Immature natural killer cell (primary cell): ENCODE data around the gene SMARCC1. TPM values are rescaled to one million over a fixed set of nuclear protein-coding genes. Genes with fewer than 3 reads are reported as not detected.
A peak's percentile ranks its signal among the peaks of the same experiment; 100 is the strongest.

ENCODE experiments used
- DNase-seq, 3 donors: peaks; one replicate each; pipeline ENCODE4 v3.0.0; 2022; ENCODE audit warnings: mixed read lengths in 1 of 3
- H3K27ac Mint-ChIP-seq, 6 donors: one replicate each; pipeline ENCODE4 v1.8.0; 2020; ENCODE audit warnings: mixed read lengths in 6 of 6, mild to moderate bottlenecking in 5 of 6, inconsistent platforms in 4 of 6, moderate library complexity in 3 of 6
- H3K27me3 Mint-ChIP-seq, 3 donors: one replicate each; pipeline ENCODE4 v1.8.0; 2020 to 2021; ENCODE audit warnings: low read depth in 3 of 3, mild to moderate bottlenecking in 3 of 3, mixed read lengths in 3 of 3, moderate library complexity in 3 of 3, inconsistent platforms in 1 of 3
- H3K36me3 Mint-ChIP-seq, 3 donors: one replicate each; pipeline ENCODE4 v1.8.0; 2020; ENCODE audit warnings: mixed read lengths in 3 of 3, inconsistent platforms in 2 of 3, mild to moderate bottlenecking in 2 of 3
- H3K4me1 Mint-ChIP-seq, 2 donors: one replicate each; pipeline ENCODE4 v1.8.0; 2020; ENCODE audit warnings: inconsistent platforms in 2 of 2, mild to moderate bottlenecking in 2 of 2, mixed read lengths in 2 of 2, moderate library complexity in 1 of 2
- H3K4me3 Mint-ChIP-seq, 5 donors: one replicate each; pipeline ENCODE4 v1.8.0; 2020; ENCODE audit warnings: mild to moderate bottlenecking in 5 of 5, mixed read lengths in 5 of 5, inconsistent platforms in 3 of 5, moderate library complexity in 3 of 5
- H3K9me3 Mint-ChIP-seq, 6 donors: one replicate each; pipeline ENCODE4 v1.8.0; 2020; ENCODE audit warnings: mild to moderate bottlenecking in 6 of 6, mixed read lengths in 6 of 6, inconsistent platforms in 4 of 6, moderate library complexity in 3 of 6
- polyA plus RNA-seq, 3 donors: library from polyadenylated mRNA; unstranded; fragments of 300-500 nt; fragmentation: Illumina TruSeq; gene quantifications; one replicate each; pipeline ENCODE4 v1.2.3, GENCODE V29; 2021

Gene SMARCC1
- polyA plus RNA-seq, 3 donors from 2014 or later = 28.4 to 85.4 (median 54.3) TPM

DNA sequence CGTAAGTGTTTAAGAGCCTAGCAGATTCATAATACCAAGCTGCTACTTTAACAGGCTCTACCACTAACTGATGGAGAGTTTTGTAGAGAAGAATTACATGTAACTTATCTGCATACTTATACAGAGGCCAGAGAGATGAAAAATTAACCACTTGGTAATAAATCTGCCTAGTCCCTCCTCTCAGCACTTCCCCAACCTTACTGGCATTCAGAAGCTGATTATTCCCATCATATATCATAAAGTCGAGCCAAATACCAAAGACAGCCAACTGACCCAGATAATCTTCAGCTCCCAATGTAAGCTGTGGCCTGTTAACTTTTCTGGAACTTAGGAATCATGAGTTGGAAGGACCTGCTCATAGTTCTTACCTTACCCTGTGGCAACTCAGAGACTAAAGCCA is 177.5 kb downstream of the SMARCC1 start:
- Mint-ChIP-seq H3K4me3 (no peak overlapping the region), H3K27ac (no peak overlapping the region), H3K9me3 (no peaks in the 10 kb centered on the region), H3K36me3 (peaks cover 11 to 18% (median 13%) of the 10 kb centered on the region in 3 donors), H3K27me3 (peaks cover 0 to 4% (median 2%) of the 10 kb centered on the region in 3 donors), H3K4me1 (peaks cover 0 to 17% of the 10 kb centered on the region in 2 donors)
- no peak for DNase-seq

DNA sequence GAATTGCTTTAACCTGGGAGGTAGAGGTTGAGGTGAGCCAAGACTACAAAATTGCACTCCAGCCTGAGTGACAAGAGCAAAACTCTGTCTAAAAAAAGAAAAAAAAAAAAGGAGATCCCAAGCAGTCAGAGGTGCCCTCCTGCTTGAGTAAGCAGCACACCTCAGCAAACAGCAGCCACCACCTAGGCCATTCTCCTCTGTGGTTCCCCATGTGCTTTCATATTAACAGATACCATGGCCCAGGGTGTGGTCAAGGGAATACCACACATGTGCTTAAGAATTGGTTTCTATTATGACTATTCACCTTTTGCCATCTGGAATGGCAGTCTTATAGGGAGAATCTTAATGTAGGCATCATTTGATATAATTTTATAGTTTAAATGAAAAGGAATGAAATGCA is 178.4 kb downstream of the SMARCC1 start:
- DNase-seq = no peak
- Mint-ChIP-seq H3K27ac (no peak overlapping the region), H3K36me3 (peaks cover 6 to 11% (median 8%) of the 10 kb centered on the region in 3 donors), H3K4me3 (no peak overlapping the region), H3K27me3 (peaks cover 0 to 4% (median 2%) of the 10 kb centered on the region in 3 donors), H3K9me3 (no peaks in the 10 kb centered on the region), H3K4me1 (peaks cover 0 to 17% of the 10 kb centered on the region in 2 donors)

DNA sequence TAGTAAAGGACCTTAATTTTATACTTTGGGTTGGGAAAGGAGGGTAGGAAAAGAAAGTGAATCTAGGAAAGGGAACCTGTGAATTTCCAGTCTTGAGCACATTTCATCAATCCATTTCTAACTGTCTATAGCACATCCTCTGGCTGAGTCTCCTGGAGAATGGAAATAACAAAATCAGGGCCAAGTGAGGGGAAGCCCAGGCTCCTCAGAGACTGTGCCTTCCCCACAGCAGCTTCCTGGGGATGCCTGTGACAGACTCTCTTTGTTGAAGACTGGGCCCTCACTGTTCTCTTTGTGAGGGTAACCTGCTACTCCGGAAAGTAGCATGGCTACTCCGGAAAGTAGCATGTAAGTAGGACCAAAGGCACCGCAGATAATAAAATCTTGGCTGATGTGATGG is 180.4 kb downstream of the SMARCC1 start:
- no peak overlapping the region for H3K4me3 Mint-ChIP-seq
- H3K27ac Mint-ChIP-seq = peak overlapping the region in 1 of 6 donors; percentile 16
- peaks cover 0 to 4% (median 2%) of the 10 kb centered on the region in 3 donors for H3K27me3 Mint-ChIP-seq
- H3K9me3 Mint-ChIP-seq = no peaks in the 10 kb centered on the region
- H3K4me1 Mint-ChIP-seq = peaks cover 0 to 17% of the 10 kb centered on the region in 2 donors
- DNase-seq = no peak
- H3K36me3 Mint-ChIP-seq = peaks cover 9 to 12% (median 11%) of the 10 kb centered on the region in 3 donors

DNA sequence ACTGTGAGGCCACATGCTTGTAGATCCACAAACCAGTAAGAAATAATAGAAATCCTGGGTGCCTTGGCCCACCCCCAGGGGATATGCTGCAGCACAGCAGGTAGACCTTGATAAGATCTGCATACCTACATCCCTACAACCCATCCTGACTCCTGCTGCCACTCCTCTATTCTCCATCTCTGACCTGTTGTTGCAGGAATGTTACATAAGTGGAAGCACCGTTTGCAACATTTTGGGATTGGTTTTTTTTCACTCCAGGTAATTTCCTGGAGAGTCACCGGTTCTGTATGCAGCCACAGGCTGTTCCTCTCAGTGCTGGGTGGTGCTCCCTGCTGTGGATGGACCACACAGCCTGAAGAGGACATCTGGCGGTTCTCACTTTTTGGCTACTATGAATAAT is 186.9 kb downstream of the SMARCC1 start:
- H3K27me3 Mint-ChIP-seq = peaks cover 0 to 2% (median 0%) of the 10 kb centered on the region in 3 donors
- DNase-seq = no peak
- H3K4me1 Mint-ChIP-seq = no peaks in the 10 kb centered on the region
- H3K27ac Mint-ChIP-seq = no peak overlapping the region
- H3K36me3 Mint-ChIP-seq = peaks cover 11 to 13% (median 11%) of the 10 kb centered on the region in 3 donors
- H3K9me3 Mint-ChIP-seq = no peaks in the 10 kb centered on the region
- no peak overlapping the region for H3K4me3 Mint-ChIP-seq

DNA sequence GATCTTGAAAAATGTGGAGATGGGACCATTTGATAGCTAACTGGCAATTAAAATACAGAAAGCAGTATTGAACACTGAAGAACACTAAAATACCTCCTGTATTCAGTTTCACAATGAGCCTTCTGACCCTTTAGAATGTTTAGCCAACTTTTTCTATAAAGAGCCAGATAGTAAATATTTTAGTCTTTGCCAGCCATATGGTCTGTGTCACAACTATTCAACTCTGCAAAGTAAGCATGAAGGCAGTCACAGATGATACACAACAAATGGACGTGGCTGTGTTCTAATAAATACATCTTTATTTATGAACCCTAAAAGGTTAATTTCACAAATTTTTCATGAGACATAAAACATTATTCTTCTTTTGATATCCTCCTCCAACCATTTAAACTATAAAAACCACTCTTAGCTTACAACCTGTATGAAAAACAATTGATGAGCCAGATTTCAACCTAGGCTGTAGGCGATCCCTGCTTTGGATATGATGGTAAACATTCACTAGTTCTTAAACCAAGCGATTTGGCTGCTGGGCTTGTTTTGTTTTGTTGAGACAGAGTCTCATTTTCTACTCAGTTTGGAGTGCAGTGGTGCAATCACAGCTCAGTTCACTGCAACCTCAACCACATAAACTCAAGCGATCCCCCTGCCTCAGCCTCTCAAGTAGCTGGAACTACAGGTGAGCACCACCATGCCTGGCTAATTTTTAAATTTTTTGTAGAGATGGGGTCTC is 189.5 kb downstream of the SMARCC1 start:
- Mint-ChIP-seq H3K36me3 (peaks cover 20 to 30% (median 20%) of the 10 kb centered on the region in 3 donors), H3K27me3 (peaks cover 0 to 2% (median 0%) of the 10 kb centered on the region in 3 donors), H3K9me3 (no peaks in the 10 kb centered on the region), H3K4me3 (no peak overlapping the region), H3K27ac (no peak overlapping the region), H3K4me1 (no peaks in the 10 kb centered on the region)
- no peak for DNase-seq

DNA sequence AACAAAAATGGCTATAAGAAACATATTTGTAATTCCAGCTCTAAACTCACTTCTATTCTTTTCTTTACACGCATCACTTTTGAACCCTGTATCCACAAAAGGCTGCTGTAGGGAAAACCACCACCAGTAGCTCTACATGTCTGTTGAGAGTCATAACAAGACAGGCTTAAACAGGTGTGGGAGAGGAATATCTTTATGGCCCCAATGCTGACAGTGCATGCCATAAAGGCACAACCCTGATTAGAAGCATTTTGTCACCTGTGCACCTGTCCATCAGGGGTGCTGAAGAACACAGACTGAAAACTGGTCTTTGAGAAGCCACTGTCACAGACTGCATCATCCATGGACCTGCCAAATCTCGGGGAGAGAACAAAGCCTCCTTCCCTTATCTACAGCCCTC is 191.5 kb downstream of the SMARCC1 start:
- no peaks in the 10 kb centered on the region for H3K9me3 Mint-ChIP-seq
- H3K36me3 Mint-ChIP-seq = peaks cover 21 to 37% (median 26%) of the 10 kb centered on the region in 3 donors
- peaks cover 0 to 5% (median 0%) of the 10 kb centered on the region in 3 donors for H3K27me3 Mint-ChIP-seq

DNA sequence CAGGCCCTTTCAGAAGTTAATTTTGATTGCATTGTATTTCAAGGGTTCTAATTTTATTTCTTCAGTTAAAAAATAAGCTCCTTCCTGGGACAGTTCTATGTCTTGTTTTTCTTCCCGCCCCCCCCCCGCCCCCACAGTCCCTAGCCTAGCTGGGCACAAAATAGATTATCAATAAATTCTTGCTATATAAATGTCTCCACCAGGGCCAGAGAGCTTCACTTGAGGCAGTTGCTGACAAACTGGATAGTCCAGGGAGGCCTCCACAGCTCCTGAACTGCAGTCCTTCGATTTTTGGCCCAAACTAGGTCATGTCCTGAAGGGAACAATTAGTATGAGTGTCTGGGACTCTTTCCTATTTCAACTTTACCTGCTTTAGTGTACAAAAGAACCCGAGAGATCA is 193.1 kb downstream of the SMARCC1 start:
- Mint-ChIP-seq H3K4me1 (no peaks in the 10 kb centered on the region), H3K9me3 (no peaks in the 10 kb centered on the region), H3K4me3 (no peak overlapping the region), H3K27me3 (peaks cover 0 to 5% (median 0%) of the 10 kb centered on the region in 3 donors), H3K36me3 (peaks cover 21 to 40% (median 22%) of the 10 kb centered on the region in 3 donors), H3K27ac (no peak overlapping the region)
- no peak for DNase-seq

More for the DNA sequence above, 191.5 kb downstream of the SMARCC1 start:
- H3K27ac Mint-ChIP-seq = no peak overlapping the region
- no peaks in the 10 kb centered on the region for H3K4me1 Mint-ChIP-seq
- no peak for DNase-seq
- peak overlapping the region in 1 of 5 donors; percentile 1 for H3K4me3 Mint-ChIP-seq

DNA sequence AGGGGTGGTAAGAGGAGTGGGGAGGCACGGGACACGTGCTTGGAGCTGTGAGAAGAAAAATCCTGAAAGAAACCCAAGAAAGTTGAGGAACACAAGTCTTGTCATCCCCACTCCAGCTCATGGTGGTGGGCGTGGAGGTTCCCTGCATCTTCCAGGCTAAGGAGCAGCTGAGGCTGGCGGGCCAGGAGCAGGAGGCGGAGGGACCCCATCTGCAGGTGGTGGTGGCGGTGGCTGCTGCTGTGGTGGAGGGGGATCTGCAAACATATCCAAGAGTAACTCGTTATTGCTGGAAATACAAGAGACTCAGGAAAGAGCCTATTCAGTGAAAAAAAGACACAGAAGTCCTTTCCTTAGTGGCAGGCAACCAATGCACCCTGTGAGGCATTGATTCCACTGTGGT is 193.6 kb downstream of the SMARCC1 start:
- H3K27ac Mint-ChIP-seq = peak overlapping the region in 1 of 6 donors; percentile 55
- no peaks in the 10 kb centered on the region for H3K9me3 Mint-ChIP-seq
- H3K4me3 Mint-ChIP-seq = no peak overlapping the region
- H3K4me1 Mint-ChIP-seq = no peaks in the 10 kb centered on the region
- DNase-seq = no peak
- peaks cover 21 to 36% (median 22%) of the 10 kb centered on the region in 3 donors for H3K36me3 Mint-ChIP-seq
- H3K27me3 Mint-ChIP-seq = peaks cover 0 to 5% (median 0%) of the 10 kb centered on the region in 3 donors

DNA sequence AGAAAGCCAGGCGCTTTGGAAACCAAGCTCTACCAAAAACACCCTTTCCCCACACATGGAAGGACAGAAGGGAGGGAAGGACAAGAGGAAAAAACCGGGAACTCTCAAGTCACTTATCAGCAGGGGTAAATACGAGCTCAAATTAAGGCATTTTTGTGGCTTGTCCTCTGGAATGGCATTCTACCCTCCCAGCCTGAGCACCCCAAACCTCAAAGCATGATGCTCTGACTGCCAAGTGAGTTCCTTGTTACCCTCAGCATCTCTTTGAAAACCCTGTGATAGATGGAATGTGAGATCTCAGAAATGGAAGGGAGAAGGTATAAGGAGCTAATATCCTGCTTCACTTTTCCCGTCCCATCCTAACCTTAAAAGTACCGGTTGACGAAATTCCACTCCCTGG is 194.9 kb downstream of the SMARCC1 start:
- peaks cover 0 to 8% (median 0%) of the 10 kb centered on the region in 3 donors for H3K27me3 Mint-ChIP-seq
- peak overlapping the region in 1 of 6 donors; percentile 40 for H3K27ac Mint-ChIP-seq
- no peaks in the 10 kb centered on the region for H3K9me3 Mint-ChIP-seq
- H3K4me3 Mint-ChIP-seq = no peak overlapping the region
- H3K4me1 Mint-ChIP-seq = no peaks in the 10 kb centered on the region
- peaks cover 14 to 36% (median 19%) of the 10 kb centered on the region in 3 donors for H3K36me3 Mint-ChIP-seq
- no peak for DNase-seq

DNA sequence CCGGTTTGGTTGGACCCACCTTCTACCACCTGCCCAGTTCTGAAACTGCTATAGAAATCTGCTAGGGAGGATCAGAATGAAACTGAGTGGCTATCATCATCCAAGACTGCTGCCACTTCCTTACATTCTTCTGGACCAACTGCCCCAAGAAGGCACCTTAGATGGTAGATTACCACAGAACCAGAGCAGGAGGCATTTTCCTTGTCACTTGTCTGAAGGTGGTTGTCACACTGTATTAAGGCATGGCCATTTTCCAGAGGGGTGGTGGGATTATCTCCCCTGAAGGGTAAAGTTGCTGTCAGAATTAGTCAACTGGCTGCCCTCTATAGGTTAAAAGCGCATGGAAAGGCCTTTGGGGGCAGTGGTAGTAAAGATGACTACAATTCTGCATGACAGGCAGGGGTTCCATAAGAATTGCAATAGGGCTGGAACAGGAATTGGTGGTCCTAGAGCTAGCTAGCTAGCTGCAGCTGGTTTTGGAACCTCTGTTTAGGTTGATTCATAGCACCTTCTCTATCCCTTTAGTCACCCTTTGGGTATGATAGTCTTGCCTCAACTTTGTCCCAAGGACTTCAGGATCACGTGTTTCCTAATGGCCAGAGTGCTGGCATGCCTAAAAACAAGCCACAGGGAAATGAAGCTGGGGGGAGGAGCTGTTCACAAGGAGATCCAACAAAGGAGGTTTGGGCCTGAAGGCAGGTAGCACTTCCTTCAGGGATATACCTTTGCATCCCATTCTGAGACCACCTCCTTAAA is 198.2 kb downstream of the SMARCC1 start:
- H3K4me3 Mint-ChIP-seq = no peak overlapping the region
- DNase-seq = no peak
- H3K36me3 Mint-ChIP-seq = peaks cover 7 to 19% (median 12%) of the 10 kb centered on the region in 3 donors
- no peaks in the 10 kb centered on the region for H3K9me3 Mint-ChIP-seq
- H3K4me1 Mint-ChIP-seq = peaks cover 1 to 9% of the 10 kb centered on the region in 2 donors
- peak overlapping the region in 1 of 6 donors; percentile 34 for H3K27ac Mint-ChIP-seq
- peaks cover 0 to 11% (median 10%) of the 10 kb centered on the region in 3 donors for H3K27me3 Mint-ChIP-seq

DNA sequence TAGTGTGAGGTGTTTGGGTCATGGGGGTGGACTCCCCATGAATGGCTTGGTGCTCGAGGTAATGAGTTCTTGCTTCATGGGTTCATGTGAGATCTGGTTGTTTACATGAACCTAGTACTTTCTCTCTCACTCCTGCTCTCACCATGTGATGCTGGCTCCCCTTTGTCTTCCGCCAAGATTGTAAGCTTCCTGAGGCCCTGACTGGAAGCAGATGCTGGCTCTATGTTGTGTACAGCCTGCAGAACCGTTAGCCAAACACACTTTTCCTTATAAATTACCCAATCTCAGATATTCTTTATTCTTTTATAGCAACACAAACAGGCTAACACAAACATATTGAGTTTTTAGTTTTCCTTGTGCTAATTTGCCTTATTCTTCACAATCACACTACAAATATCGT is 199.9 kb downstream of the SMARCC1 start:
- Mint-ChIP-seq H3K4me1 (peaks cover 1 to 9% of the 10 kb centered on the region in 2 donors), H3K27me3 (peaks cover 0 to 12% (median 11%) of the 10 kb centered on the region in 3 donors), H3K27ac (no peak overlapping the region), H3K9me3 (no peaks in the 10 kb centered on the region), H3K36me3 (peaks cover 0 to 9% (median 6%) of the 10 kb centered on the region in 3 donors), H3K4me3 (no peak overlapping the region)
- DNase-seq = no peak

DNA sequence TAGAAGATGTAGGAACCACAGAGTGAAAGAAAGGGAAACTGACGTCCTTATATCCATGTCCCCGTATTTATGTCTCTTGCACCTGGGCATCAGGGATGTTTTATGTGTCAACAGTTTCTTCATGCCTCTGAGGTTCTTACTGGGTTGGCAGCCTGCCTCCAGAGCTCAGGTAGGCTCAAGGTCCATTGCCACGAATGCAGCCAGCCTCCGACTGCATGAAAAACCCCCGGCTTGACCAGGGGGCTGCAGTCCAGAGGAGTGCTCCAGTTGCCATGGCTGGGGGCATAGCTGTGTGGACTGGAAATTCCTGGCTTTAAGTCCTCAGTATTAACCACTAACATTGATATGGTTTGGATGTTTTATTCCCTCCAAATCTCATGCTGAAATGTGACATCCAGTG is 200.3 kb downstream of the SMARCC1 start:
- H3K27ac Mint-ChIP-seq = no peak overlapping the region
- H3K4me1 Mint-ChIP-seq = peaks cover 1 to 9% of the 10 kb centered on the region in 2 donors
- H3K4me3 Mint-ChIP-seq = peak overlapping the region in 1 of 5 donors; percentile 5
- H3K27me3 Mint-ChIP-seq = peaks cover 0 to 12% (median 8%) of the 10 kb centered on the region in 3 donors
- DNase-seq = no peak
- H3K36me3 Mint-ChIP-seq = peaks cover 0 to 7% (median 6%) of the 10 kb centered on the region in 3 donors
- H3K9me3 Mint-ChIP-seq = no peaks in the 10 kb centered on the region

DNA sequence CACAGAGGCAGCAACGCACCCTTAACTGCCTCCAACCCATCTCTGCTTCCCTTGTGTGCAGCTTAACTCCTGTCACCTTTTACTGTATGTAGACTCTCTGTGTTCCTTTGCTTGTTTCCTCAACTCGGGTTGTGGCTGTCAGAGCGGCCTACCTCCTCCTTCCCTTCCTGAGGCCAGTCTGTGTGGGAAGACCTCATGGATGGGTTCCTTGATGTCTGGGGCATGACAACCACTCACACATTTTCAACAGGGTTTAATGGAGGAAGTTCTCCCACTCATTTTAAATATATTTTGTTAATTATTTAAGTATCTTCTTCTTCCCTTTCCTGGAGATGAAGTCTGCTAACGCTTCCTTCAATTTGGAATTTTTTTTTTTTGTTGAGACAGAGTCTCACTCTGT is 201.2 kb downstream of the SMARCC1 start:
- H3K36me3 Mint-ChIP-seq = peaks cover 0 to 4% (median under 1%) of the 10 kb centered on the region in 3 donors
- H3K9me3 Mint-ChIP-seq = no peaks in the 10 kb centered on the region
- peaks cover 1 to 9% of the 10 kb centered on the region in 2 donors for H3K4me1 Mint-ChIP-seq
- no peak overlapping the region for H3K27ac Mint-ChIP-seq
- H3K27me3 Mint-ChIP-seq = peaks cover 1 to 14% (median 8%) of the 10 kb centered on the region in 3 donors
- no peak for DNase-seq
- peak overlapping the region; percentile 19 to 70 (median 58) for H3K4me3 Mint-ChIP-seq

DNA sequence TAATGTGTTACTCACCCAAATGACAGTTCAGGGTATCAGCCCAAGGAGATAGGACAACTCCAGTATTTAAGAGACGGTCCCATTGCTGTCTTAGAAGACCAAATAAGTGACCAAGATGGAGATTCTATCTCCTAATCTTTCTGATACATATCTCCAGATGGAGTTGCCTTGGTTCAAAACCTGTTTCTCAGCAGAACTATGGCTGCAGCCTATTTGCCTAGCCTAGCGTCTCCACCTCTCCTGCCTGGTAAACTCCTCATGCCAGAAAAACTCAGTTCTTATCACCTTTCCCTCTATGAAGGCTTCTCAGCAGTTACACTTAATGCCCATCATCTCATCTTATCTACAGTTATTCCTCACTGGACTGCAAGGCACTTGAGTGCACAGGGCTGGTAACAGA is 201.8 kb downstream of the SMARCC1 start:
- no peak for DNase-seq
- H3K4me1 Mint-ChIP-seq = peaks cover 1 to 9% of the 10 kb centered on the region in 2 donors
- H3K27ac Mint-ChIP-seq = no peak overlapping the region
- peaks cover 1 to 17% (median 8%) of the 10 kb centered on the region in 3 donors for H3K27me3 Mint-ChIP-seq
- H3K9me3 Mint-ChIP-seq = no peaks in the 10 kb centered on the region
- H3K4me3 Mint-ChIP-seq = peak overlapping the region; percentile 53 to 70 (median 66)
- H3K36me3 Mint-ChIP-seq = no peaks in the 10 kb centered on the region
